ENCODE results near the gene ADM2.

GRCh38 chr22:50474710-50475651, 6.4 kb upstream of the ADM2 start, which contains the start of gene SBF1:
- TF ChIP-seq CTCF (conservative IDR thresholded peaks at IDR 0.05 in 1 of 2, IDR thresholded peaks at IDR 0.05 in 1 of 2; ENCODE audit: extremely low read depth in 1 of 2, insufficient read depth in 1 of 2, low read depth in 1 of 2, low read length in 2 of 2) = no peak
- TF ChIP-seq EZH2 (IDR thresholded peaks at IDR 0.05; ENCODE audit: borderline replicate concordance, low read length) = no peak
